Measurements from ENCODE around the gene CLEC16A. TPM values are rescaled to one million over a fixed set of nuclear protein-coding genes. Genes with fewer than 3 reads are reported as not detected.

CLEC16A gene
- total RNA-seq, 1 donor from 2014 or later, result 57.6 TPM

DNA sequence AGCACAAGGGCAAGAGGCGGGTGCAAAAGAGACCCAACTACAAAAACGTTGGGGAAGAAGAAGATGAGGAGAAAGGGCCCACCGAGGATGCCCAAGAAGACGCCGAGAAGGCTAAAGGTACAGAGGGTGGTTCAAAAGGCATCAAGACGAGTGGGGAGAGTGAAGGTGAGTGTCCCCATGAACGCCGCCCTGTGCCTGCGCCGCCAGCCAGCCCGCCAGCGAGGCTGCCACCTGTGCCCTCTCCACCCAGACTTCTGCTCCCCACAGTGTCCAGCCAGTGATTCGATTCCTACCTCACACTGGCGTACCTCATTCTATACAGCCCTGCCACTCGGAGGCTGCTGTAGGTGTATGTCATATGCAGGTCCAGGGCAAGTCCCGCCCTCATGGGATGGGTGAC is 58.8 kb downstream of the CLEC16A start:
- ChIA-PET CTCF (no interaction called here), POLR2A (no interaction called here)
- no peak overlapping the region for H3K4me3 Mint-ChIP-seq
- intact Hi-C loops (cut with micrococcal nuclease), result loop anchor here (5.0 kb wide), 1 partner anchor 39 kb away; no protein-coding TSS in a partner anchor
- H3K36me3 Mint-ChIP-seq (ENCODE audit: low read depth), result peaks cover 79% of the 10 kb centered on the region
- no peak overlapping the region for H3K27ac Mint-ChIP-seq
- no peaks in the 10 kb centered on the region for H3K27me3 Mint-ChIP-seq
- TF ChIP-seq, protein P1, sequence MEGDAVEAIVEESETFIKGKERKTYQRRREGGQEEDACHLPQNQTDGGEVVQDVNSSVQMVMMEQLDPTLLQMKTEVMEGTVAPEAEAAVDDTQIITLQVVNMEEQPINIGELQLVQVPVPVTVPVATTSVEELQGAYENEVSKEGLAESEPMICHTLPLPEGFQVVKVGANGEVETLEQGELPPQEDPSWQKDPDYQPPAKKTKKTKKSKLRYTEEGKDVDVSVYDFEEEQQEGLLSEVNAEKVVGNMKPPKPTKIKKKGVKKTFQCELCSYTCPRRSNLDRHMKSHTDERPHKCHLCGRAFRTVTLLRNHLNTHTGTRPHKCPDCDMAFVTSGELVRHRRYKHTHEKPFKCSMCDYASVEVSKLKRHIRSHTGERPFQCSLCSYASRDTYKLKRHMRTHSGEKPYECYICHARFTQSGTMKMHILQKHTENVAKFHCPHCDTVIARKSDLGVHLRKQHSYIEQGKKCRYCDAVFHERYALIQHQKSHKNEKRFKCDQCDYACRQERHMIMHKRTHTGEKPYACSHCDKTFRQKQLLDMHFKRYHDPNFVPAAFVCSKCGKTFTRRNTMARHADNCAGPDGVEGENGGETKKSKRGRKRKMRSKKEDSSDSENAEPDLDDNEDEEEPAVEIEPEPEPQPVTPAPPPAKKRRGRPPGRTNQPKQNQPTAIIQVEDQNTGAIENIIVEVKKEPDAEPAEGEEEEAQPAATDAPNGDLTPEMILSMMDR (IDR thresholded peaks at IDR 0.05), result no peak
- no peaks in the 10 kb centered on the region for H3K4me1 Mint-ChIP-seq
- H3K9me3 Mint-ChIP-seq, result no peaks in the 10 kb centered on the region
- DNase-seq, result no peak
- no peak for ATAC-seq (ENCODE audit: low read depth)

DNA sequence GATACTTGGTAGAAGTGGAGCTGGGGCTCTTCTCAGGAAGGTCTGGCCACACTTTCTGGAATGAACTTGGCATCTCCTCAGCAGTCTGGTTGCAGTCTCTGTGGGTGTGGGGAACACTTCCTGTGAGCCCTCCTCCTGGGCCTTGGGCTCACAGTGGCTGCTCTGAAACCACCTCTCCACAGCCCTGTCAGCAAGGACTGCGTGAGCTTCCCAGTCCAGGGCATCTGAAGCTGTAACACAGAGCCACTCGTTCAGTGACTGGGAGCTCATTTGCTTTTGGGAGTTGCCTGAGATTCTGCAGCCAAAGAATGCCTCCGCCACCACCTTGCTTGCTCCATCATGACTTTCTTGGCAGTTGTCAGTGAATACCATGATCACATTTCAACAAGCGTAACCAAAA is 60.0 kb downstream of the CLEC16A start:
- H3K4me3 Mint-ChIP-seq, result no peak overlapping the region
- POLR2A ChIA-PET, result no interaction called here
- CTCF ChIA-PET, result no interaction called here
- intact Hi-C loops (cut with micrococcal nuclease), result loop anchor here (5.0 kb wide), 1 partner anchor 38 kb away; no protein-coding TSS in a partner anchor
- no peaks in the 10 kb centered on the region for H3K9me3 Mint-ChIP-seq
- TF ChIP-seq, protein P1 (IDR thresholded peaks at IDR 0.05), result no peak
- no peaks in the 10 kb centered on the region for H3K27me3 Mint-ChIP-seq
- H3K36me3 Mint-ChIP-seq (ENCODE audit: low read depth), result peaks cover 83% of the 10 kb centered on the region
- DNase-seq (no peak), ATAC-seq (ENCODE audit: low read depth) (no peak)
- H3K27ac Mint-ChIP-seq, result no peak overlapping the region
- no peaks in the 10 kb centered on the region for H3K4me1 Mint-ChIP-seq

DNA sequence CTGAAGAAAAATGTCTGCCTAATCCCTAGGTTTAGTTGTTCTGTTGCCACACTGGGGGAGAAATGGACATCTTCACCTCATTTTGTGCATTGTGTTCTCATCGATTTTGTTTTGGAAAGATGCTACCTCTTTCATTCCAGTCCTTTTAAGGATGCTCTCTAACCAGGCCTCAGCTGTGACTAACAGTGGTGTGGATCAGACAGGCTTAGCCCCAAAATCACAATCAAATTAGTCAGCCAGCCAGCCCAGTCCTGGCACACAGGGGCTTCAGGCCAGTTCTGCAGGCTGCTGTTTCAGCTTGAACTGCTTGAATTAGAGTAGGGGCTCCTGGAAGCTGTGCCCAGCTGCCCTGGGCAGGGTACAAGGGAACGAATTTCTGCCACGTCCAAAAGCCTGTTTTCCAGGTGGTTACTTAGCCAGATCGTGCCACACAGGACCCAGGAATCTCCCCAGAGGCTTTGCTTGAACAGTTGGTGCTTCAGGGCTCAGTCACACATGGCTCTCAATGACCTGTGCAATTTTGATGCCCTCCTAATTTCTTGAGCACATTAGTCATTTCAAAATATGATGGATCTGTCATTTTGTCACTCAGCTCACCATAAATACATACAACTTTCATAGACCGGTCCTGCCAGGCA is 60.7 kb downstream of the CLEC16A start:
- no peak overlapping the region for H3K4me3 Mint-ChIP-seq
- H3K9me3 Mint-ChIP-seq, result no peaks in the 10 kb centered on the region
- no peak for ATAC-seq (ENCODE audit: low read depth)
- H3K36me3 Mint-ChIP-seq (ENCODE audit: low read depth), result peaks cover 82% of the 10 kb centered on the region
- ChIA-PET CTCF (no interaction called here), POLR2A (no interaction called here)
- intact Hi-C loops (cut with micrococcal nuclease), result loop anchor here (5.0 kb wide), 1 partner anchor 37 kb away; no protein-coding TSS in a partner anchor
- DNase-seq, result no peak
- H3K4me1 Mint-ChIP-seq, result no peaks in the 10 kb centered on the region
- no peaks in the 10 kb centered on the region for H3K27me3 Mint-ChIP-seq
- TF ChIP-seq, protein P1 (IDR thresholded peaks at IDR 0.05), result no peak
- no peak overlapping the region for H3K27ac Mint-ChIP-seq

DNA sequence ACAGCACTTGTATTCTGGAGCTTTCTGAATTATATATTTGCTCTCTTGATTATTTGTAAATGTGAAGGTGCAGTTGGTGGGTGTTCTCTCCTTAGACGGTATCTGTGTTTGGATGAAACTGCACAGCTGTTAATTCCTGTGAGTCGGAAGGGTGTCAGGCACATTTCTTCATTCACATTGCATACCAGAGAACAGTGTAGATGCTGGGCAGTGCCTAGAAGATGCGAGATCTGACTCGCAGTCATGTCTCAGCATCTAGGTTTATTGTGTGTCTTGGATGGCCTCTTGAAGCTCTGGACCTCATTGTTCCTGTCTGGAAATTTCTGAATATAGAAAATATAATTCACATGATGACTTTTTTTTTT is 61.2 kb downstream of the CLEC16A start:
- Mint-ChIP-seq H3K27ac (no peak overlapping the region), H3K36me3 (ENCODE audit: low read depth) (peaks cover 81% of the 10 kb centered on the region), H3K27me3 (no peaks in the 10 kb centered on the region), H3K4me1 (no peaks in the 10 kb centered on the region), H3K9me3 (no peaks in the 10 kb centered on the region), H3K4me3 (no peak overlapping the region)
- CTCF ChIA-PET, result no interaction called here
- no peak for ATAC-seq (ENCODE audit: low read depth)
- TF ChIP-seq, protein P1 (IDR thresholded peaks at IDR 0.05), result no peak
- POLR2A ChIA-PET, result no interaction called here
- intact Hi-C loops (cut with micrococcal nuclease), result no loop called here
- DNase-seq, result no peak

DNA sequence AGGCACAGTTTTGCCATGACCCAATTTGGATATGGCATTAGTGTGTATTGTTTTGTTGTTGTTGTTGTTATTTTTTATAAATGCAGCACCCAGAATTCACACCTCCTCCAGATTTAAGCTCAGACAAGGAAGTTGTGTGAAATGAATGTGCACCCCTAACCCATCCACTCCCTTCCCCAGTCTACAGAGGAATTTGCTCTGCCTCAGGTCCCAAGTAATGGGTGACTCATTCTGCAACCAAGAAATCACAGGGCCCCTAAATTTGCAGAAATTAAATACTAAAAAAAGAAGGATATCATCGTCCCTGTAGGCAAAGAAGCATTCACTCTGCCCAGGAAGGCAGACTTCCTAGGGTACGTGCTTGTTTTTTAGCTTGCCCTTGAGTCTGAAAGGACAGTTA is 62.3 kb downstream of the CLEC16A start:
- ATAC-seq (ENCODE audit: low read depth), result no peak

More for the DNA sequence above, 62.3 kb downstream of the CLEC16A start:
- Mint-ChIP-seq H3K9me3 (no peaks in the 10 kb centered on the region), H3K27ac (no peak overlapping the region), H3K4me3 (no peak overlapping the region), H3K27me3 (no peaks in the 10 kb centered on the region), H3K4me1 (no peaks in the 10 kb centered on the region), H3K36me3 (ENCODE audit: low read depth) (peaks cover 88% of the 10 kb centered on the region)
- intact Hi-C loops (cut with micrococcal nuclease), result no loop called here
- POLR2A ChIA-PET, result interaction anchor here (0.7 kb wide), 1 partner anchor 15 kb away, joined by 3 read pairs; no protein-coding TSS in a partner anchor
- no peak for DNase-seq
- TF ChIP-seq, protein P1 (IDR thresholded peaks at IDR 0.05), result no peak
- CTCF ChIA-PET, result no interaction called here
